Liver (tissue), 9 donors: ENCODE measurements around the gene LARP4. TPM values are rescaled to one million over a fixed set of nuclear protein-coding genes. Genes with fewer than 3 reads are reported as not detected.

Experiments
- DNase-seq: peaks from one replicate; pipeline ENCODE4 v3.0.0-alpha.2; 2017; ENCODE audit warnings: low spot score
- H3K27ac ChIP-seq, 2 donors: one replicate each; pipeline ENCODE4 v1.7.0; 2013; ENCODE audit warnings: inconsistent platforms in 2 of 2, low read length in 2 of 2, control low read depth in 1 of 2, low read depth in 1 of 2, mild to moderate bottlenecking in 1 of 2
- H3K27me3 ChIP-seq, 4 donors: one replicate each; pipeline versions ENCODE4 v1.6.1 to v1.7.0; 2013; ENCODE audit warnings: low read length in 3 of 4, inconsistent platforms in 1 of 4, mild to moderate bottlenecking in 1 of 4, moderate library complexity in 1 of 4; ENCODE audit not compliant: control insufficient read depth in 4 of 4, insufficient read depth in 4 of 4
- H3K36me3 ChIP-seq, 4 donors: one replicate each; pipeline versions ENCODE4 v1.6.1 to v1.7.0; 2013; ENCODE audit warnings: low read length in 3 of 4, mild to moderate bottlenecking in 3 of 4, low read depth in 1 of 4, moderate library complexity in 1 of 4; ENCODE audit not compliant: control insufficient read depth in 4 of 4, insufficient read depth in 3 of 4
- H3K4me1 ChIP-seq, 4 donors: one replicate each; pipeline versions ENCODE4 v1.6.1 to v1.7.0; 2013; ENCODE audit warnings: low read length in 3 of 4, mild to moderate bottlenecking in 3 of 4, moderate library complexity in 1 of 4; ENCODE audit not compliant: control insufficient read depth in 4 of 4, insufficient read depth in 4 of 4
- H3K4me3 ChIP-seq, 3 donors: one replicate each; pipeline versions ENCODE4 v1.6.1 to v1.7.0; 2013; ENCODE audit warnings: low read length in 3 of 3, control low read depth in 1 of 3, low read depth in 1 of 3, mild to moderate bottlenecking in 1 of 3
- H3K9ac ChIP-seq, 2 donors: one replicate each; pipeline ENCODE4 v1.7.0; 2013; ENCODE audit warnings: low read length in 2 of 2, mild to moderate bottlenecking in 2 of 2, moderate library complexity in 2 of 2, control low read depth in 1 of 2, low read depth in 1 of 2
- H3K9me3 ChIP-seq, 4 donors: one replicate each; pipeline versions ENCODE4 v1.6.1 to v1.7.0; 2013; ENCODE audit warnings: low read length in 3 of 4; ENCODE audit not compliant: control insufficient read depth in 4 of 4
- EGR1 ChIP-seq, 2 donors: IDR thresholded peaks; 2 replicates each; pipeline ENCODE4 v1.6.1; 2016 to 2018; ENCODE audit warnings: antibody characterized with exemption in 2 of 2, low read depth in 2 of 2
- FOXA1 ChIP-seq: IDR thresholded peaks from 2 replicates; pipeline ENCODE4 v1.6.1; 2016; ENCODE audit warnings: antibody characterized with exemption
- FOXA2 ChIP-seq: IDR thresholded peaks from 2 replicates; pipeline ENCODE4 v1.6.1; 2016; ENCODE audit warnings: antibody characterized with exemption
- GABPA ChIP-seq, 2 donors: IDR thresholded peaks in 1 of 2; conservative IDR thresholded peaks in 1 of 2; 2 replicates each; pipeline ENCODE4 v1.6.1; 2016; ENCODE audit warnings: antibody characterized with exemption in 2 of 2, mild to moderate bottlenecking in 1 of 2, moderate library complexity in 1 of 2
- HNF4A ChIP-seq, 2 donors: conservative IDR thresholded peaks; 2 replicates each; pipeline ENCODE4 v1.6.1; 2016; ENCODE audit warnings: antibody characterized with exemption in 2 of 2, mild to moderate bottlenecking in 2 of 2
- HNF4G ChIP-seq: IDR thresholded peaks from 2 replicates; pipeline ENCODE4 v1.6.1; 2016; ENCODE audit warnings: antibody characterized with exemption
- JUND ChIP-seq, 2 donors: IDR thresholded peaks; 2 replicates each; pipeline ENCODE4 v1.6.1; 2016; ENCODE audit warnings: antibody characterized with exemption in 2 of 2
- NR2F2 ChIP-seq: IDR thresholded peaks from 2 replicates; pipeline ENCODE4 v1.6.1; 2016; ENCODE audit warnings: antibody characterized with exemption
- RAD21 ChIP-seq, 2 donors: IDR thresholded peaks; 2 replicates each; pipeline ENCODE4 v1.6.1; 2016; ENCODE audit warnings: antibody characterized with exemption in 2 of 2, mild to moderate bottlenecking in 2 of 2
- RXRA ChIP-seq, 2 donors: IDR thresholded peaks; 2 replicates each; pipeline ENCODE4 v1.6.1; 2017 to 2018; ENCODE audit warnings: antibody characterized with exemption in 2 of 2, mild to moderate bottlenecking in 1 of 2
- SP1 ChIP-seq: IDR thresholded peaks from 2 replicates; pipeline ENCODE4 v1.6.1; 2018; ENCODE audit warnings: antibody characterized with exemption, mild to moderate bottlenecking
- TAF1 ChIP-seq: conservative IDR thresholded peaks from 2 replicates; pipeline ENCODE4 v1.6.1; 2016; ENCODE audit warnings: antibody characterized with exemption, mild to moderate bottlenecking
- YY1 ChIP-seq: IDR thresholded peaks from 2 replicates; pipeline ENCODE4 v1.6.1; 2016; ENCODE audit warnings: antibody characterized with exemption, mild to moderate bottlenecking
- WGBS: extraction: QIAGEN DNeasy Blood & Tissue Kit; methylation state at CpG from one replicate; pipeline ENCODE4 v1.1.7; 2013; 5-methylcytosine and 5-hydroxymethylcytosine counted together
- polyA plus RNA-seq, 2 donors: library from polyadenylated mRNA; stranded (reverse) in 1 of 2; unstranded in 1 of 2; fragments of 200-250 nt in 1 of 2; fragments of >200 nt in 1 of 2; fragmentation: Nextera tagmentation in 1 of 2; extraction: Ambion mirVana in 1 of 2; gene quantifications; one replicate each; pipeline versions ENCODE4 v1.2.1 to v1.2.3, GENCODE V29; 2013 to 2015
- total RNA-seq, 2 donors: library from RNA; depleted of rRNA; stranded (reverse); fragments of >200 nt; gene quantifications; one replicate each; pipeline ENCODE4 v1.2.3, GENCODE V29; 2014
- TF ChIP-seq, protein P1 (sequence below): IDR thresholded peaks from 2 replicates; pipeline ENCODE4 v1.6.1; 2016; ENCODE audit warnings: antibody characterized with exemption, mild to moderate bottlenecking
- TF ChIP-seq, protein P2 (sequence below): fragments of 150-350 bp; IDR thresholded peaks from 2 replicates; pipeline ENCODE4 v1.5.1; 2017; ENCODE audit warnings: improper control_type of control experiment, low read depth, low read length; ENCODE audit not compliant: missing input control
- TF ChIP-seq, protein P3 (sequence below): IDR thresholded peaks from 2 replicates; pipeline ENCODE4 v1.6.1; 2016; ENCODE audit warnings: antibody characterized with exemption
- TF ChIP-seq, protein P4 (sequence below): IDR thresholded peaks from 2 replicates; pipeline ENCODE4 v1.6.1; 2016; ENCODE audit warnings: antibody characterized with exemption
- donor health status: healthy.
- donor health status: healthy.
- donor health status: healthy.
- donor health status: healthy.
- donor health status: healthy.

Gene LARP4
- total and polyA plus RNA-seq, 4 donors, result 17.3 to 71.0 (median 37.5) TPM

DNA sequence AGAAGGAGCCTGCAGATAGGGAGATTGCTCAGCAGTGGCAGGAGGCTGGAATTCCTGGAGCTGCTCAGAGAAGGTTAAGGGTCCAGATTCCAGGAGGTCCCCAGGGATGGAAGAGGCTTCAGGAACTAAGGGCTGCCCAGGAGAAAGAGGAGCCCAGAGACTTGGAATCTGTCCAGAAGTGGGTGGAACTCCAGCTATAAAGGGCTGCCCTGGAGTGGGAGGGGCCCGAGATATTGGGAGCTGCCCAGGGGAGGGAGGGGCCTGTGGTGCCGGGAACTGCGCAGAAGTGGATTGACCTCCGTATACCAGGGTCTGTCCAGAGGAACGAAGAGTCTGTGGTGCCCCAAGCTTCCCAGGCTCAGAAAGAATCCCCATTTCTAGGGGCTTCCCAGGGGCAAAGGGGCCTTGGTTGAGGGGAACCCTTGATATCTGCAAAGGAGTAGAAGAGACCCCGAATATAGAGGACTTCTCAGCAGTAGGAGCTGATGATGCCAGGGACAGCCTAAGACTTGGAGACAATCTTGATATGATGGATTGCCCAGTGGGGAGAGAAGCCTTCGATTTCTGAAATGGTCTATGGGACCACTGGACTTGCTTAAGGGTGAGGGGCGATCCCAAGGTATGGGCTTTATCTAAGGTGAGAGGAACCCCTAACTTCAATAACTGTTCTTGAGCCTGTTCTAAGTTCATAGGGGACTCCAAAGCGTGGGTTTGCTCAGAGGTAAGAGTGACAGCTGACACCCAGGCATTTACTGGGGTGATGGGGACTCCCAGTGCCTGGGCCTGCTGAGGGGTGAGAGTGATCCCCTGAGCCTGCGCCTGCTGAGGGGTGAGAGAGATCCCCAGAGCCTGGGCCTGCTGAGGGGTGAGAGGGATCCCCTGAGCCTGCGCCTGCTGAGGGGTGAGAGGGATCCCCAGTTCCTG, 49.3 kb upstream of the LARP4 start:
- H3K27me3 ChIP-seq, result no peaks in the 10 kb centered on the region
- no peak for DNase-seq
- WGBS, result 85% methylated on average over 11 of the region's 11 CpGs
- H3K9me3 ChIP-seq, result no peaks in the 10 kb centered on the region
- H3K9ac ChIP-seq, result no peak overlapping the region
- no peak overlapping the region for H3K27ac ChIP-seq
- TF ChIP-seq, protein P1, sequence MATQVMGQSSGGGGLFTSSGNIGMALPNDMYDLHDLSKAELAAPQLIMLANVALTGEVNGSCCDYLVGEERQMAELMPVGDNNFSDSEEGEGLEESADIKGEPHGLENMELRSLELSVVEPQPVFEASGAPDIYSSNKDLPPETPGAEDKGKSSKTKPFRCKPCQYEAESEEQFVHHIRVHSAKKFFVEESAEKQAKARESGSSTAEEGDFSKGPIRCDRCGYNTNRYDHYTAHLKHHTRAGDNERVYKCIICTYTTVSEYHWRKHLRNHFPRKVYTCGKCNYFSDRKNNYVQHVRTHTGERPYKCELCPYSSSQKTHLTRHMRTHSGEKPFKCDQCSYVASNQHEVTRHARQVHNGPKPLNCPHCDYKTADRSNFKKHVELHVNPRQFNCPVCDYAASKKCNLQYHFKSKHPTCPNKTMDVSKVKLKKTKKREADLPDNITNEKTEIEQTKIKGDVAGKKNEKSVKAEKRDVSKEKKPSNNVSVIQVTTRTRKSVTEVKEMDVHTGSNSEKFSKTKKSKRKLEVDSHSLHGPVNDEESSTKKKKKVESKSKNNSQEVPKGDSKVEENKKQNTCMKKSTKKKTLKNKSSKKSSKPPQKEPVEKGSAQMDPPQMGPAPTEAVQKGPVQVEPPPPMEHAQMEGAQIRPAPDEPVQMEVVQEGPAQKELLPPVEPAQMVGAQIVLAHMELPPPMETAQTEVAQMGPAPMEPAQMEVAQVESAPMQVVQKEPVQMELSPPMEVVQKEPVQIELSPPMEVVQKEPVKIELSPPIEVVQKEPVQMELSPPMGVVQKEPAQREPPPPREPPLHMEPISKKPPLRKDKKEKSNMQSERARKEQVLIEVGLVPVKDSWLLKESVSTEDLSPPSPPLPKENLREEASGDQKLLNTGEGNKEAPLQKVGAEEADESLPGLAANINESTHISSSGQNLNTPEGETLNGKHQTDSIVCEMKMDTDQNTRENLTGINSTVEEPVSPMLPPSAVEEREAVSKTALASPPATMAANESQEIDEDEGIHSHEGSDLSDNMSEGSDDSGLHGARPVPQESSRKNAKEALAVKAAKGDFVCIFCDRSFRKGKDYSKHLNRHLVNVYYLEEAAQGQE, result no peak
- TF ChIP-seq TAF1, result no peak
- TF ChIP-seq, protein P2, sequence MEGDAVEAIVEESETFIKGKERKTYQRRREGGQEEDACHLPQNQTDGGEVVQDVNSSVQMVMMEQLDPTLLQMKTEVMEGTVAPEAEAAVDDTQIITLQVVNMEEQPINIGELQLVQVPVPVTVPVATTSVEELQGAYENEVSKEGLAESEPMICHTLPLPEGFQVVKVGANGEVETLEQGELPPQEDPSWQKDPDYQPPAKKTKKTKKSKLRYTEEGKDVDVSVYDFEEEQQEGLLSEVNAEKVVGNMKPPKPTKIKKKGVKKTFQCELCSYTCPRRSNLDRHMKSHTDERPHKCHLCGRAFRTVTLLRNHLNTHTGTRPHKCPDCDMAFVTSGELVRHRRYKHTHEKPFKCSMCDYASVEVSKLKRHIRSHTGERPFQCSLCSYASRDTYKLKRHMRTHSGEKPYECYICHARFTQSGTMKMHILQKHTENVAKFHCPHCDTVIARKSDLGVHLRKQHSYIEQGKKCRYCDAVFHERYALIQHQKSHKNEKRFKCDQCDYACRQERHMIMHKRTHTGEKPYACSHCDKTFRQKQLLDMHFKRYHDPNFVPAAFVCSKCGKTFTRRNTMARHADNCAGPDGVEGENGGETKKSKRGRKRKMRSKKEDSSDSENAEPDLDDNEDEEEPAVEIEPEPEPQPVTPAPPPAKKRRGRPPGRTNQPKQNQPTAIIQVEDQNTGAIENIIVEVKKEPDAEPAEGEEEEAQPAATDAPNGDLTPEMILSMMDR, result no peak
- no peak for TF ChIP-seq RAD21 (IDR thresholded peaks at IDR 0.05)
- TF ChIP-seq GABPA (IDR thresholded peaks at IDR 0.05 in 1 of 2, conservative IDR thresholded peaks at IDR 0.05 in 1 of 2), result no peak
- TF ChIP-seq JUND (IDR thresholded peaks at IDR 0.05), result no peak
- TF ChIP-seq HNF4G, result no peak
- TF ChIP-seq, protein P3, sequence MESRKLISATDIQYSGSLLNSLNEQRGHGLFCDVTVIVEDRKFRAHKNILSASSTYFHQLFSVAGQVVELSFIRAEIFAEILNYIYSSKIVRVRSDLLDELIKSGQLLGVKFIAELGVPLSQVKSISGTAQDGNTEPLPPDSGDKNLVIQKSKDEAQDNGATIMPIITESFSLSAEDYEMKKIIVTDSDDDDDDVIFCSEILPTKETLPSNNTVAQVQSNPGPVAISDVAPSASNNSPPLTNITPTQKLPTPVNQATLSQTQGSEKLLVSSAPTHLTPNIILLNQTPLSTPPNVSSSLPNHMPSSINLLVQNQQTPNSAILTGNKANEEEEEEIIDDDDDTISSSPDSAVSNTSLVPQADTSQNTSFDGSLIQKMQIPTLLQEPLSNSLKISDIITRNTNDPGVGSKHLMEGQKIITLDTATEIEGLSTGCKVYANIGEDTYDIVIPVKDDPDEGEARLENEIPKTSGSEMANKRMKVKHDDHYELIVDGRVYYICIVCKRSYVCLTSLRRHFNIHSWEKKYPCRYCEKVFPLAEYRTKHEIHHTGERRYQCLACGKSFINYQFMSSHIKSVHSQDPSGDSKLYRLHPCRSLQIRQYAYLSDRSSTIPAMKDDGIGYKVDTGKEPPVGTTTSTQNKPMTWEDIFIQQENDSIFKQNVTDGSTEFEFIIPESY, result no peak
- TF ChIP-seq RXRA (IDR thresholded peaks at IDR 0.05), result no peak
- no peak for TF ChIP-seq NR2F2
- TF ChIP-seq SP1, result no peak
- H3K4me3 ChIP-seq, result no peak overlapping the region
- no peaks in the 10 kb centered on the region for H3K36me3 ChIP-seq
- peaks cover 0 to 16% (median 2%) of the 10 kb centered on the region in 4 donors for H3K4me1 ChIP-seq

DNA sequence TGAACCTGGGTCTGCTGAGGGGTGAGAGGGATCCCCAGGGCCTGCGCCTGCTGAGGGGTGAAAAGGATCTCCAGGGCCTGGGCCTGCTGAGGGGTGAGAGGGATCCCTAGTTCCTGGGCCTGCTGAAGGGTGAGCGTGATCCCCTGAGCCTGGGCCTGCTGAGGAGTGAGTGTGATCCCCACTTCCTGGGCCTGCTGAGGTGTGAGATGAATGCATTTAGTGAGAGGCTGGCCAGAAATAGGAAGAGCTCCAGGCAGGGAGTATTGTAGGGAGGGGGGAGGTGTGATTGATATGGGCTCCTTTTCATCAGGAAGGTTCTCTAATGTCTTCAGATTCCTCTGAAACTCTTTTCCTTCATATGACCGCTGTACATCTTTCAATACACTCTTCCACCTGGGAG, 47.3 kb upstream of the LARP4 start:
- no peak overlapping the region for H3K4me3 ChIP-seq
- H3K27ac ChIP-seq, result no peak overlapping the region
- no peaks in the 10 kb centered on the region for H3K9me3 ChIP-seq
- H3K4me1 ChIP-seq, result peaks cover 0 to 16% (median 2%) of the 10 kb centered on the region in 4 donors
- H3K27me3 ChIP-seq, result no peaks in the 10 kb centered on the region
- no peaks in the 10 kb centered on the region for H3K36me3 ChIP-seq
- no peak overlapping the region for H3K9ac ChIP-seq
- WGBS, result 97% methylated on average over 3 of the region's 3 CpGs
- DNase-seq, result no peak
- TF ChIP-seq RXRA (IDR thresholded peaks at IDR 0.05) (no peak), YY1 (no peak), GABPA (IDR thresholded peaks at IDR 0.05 in 1 of 2, conservative IDR thresholded peaks at IDR 0.05 in 1 of 2) (no peak), RAD21 (IDR thresholded peaks at IDR 0.05) (no peak), FOXA1 (no peak), FOXA2 (no peak), SP1 (no peak), JUND (IDR thresholded peaks at IDR 0.05) (no peak), HNF4A (conservative IDR thresholded peaks at IDR 0.05) (no peak), EGR1 (IDR thresholded peaks at IDR 0.05; ENCODE audit: low read depth in 2 of 2) (no peak)
- TF ChIP-seq, protein P4, sequence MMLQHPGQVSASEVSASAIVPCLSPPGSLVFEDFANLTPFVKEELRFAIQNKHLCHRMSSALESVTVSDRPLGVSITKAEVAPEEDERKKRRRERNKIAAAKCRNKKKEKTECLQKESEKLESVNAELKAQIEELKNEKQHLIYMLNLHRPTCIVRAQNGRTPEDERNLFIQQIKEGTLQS, result no peak
- TF ChIP-seq, protein P3, result no peak
- TF ChIP-seq, protein P1, result no peak
